RWPE1 (cell line): ENCODE measurements around the gene BMF.
"Not testable (repeated sequence)": the region's sequence is repeated elsewhere in the genome, so short reads cannot be mapped to it uniquely, and the experiment has no call there.

ENCODE experiments used
- CTCF ChIA-PET: fragments of 350-600 bp; sonication (Branson Sonifier 250); formaldehyde crosslinking; extraction: SDS; loops from one replicate; lab custom pipeline; 2021; lab: Yijun Ruan, JAX
- POLR2A ChIA-PET: fragments of 400-600 bp; formaldehyde crosslinking; extraction: SDS; loops from one replicate; lab custom pipeline; 2020; ENCODE audit warnings: antibody characterized with exemption; ENCODE audit not compliant: low non-redundant PET; lab: Yijun Ruan, JAX
- DNase-seq: peaks from one replicate; pipeline ENCODE4 v3.0.0; 2012; ENCODE audit warnings: low spot score
- H3K27ac ChIP-seq: fragments of 450-650 bp; 2 replicates; pipeline ENCODE4 v1.5.1; 2017
- CTCF ChIP-seq: fragments of 450-650 bp; conservative IDR thresholded peaks from 2 replicates; pipeline ENCODE4 v1.5.1; 2017; ENCODE audit warnings: low read depth, mild to moderate bottlenecking

BMF gene

GRCh38 chr15:40081691-40082194 lies 26.9 kb downstream of the BMF start:
- ChIA-PET POLR2A (no interaction called here), CTCF (interaction anchor here (0.6 to 1.0 kb wide), 3 partner anchors 19 to 167 kb away, joined by 3 to 7 read pairs (median 4); no protein-coding TSS in a partner anchor)
- no peak overlapping the region for H3K27ac ChIP-seq
- no peak for DNase-seq
- no peak for TF ChIP-seq CTCF

- no peak for DNase-seq
- no peak overlapping the region for H3K27ac ChIP-seq
- POLR2A ChIA-PET, result no interaction called here
- TF ChIP-seq CTCF, result no peak
- CTCF ChIA-PET, result no interaction called here
Measured at GRCh38 chr15:40080847-40081246, 27.8 kb downstream of the BMF start.

GRCh38 chr15:40080104-40080503 lies 28.6 kb downstream of the BMF start:
- no peak for DNase-seq
- TF ChIP-seq CTCF, result no peak
- ChIA-PET POLR2A (no interaction called here), CTCF (no interaction called here)
- H3K27ac ChIP-seq, result no peak overlapping the region

GRCh38 chr15:40079456-40079855 lies 29.2 kb downstream of the BMF start:
- DNase-seq, result no peak
- CTCF ChIA-PET, result no interaction called here
- H3K27ac ChIP-seq, result no peak overlapping the region
- POLR2A ChIA-PET, result no interaction called here
- TF ChIP-seq CTCF, result no peak

GRCh38 chr15:40075298-40076044 lies 33.2 kb downstream of the BMF start:
- TF ChIP-seq CTCF, result no peak
- ChIA-PET CTCF (interaction anchor here (0.6 to 0.7 kb wide), 2 partner anchors 94 to 108 kb away, joined by 4 read pairs; no protein-coding TSS in a partner anchor), POLR2A (no interaction called here)
- no peak overlapping the region for H3K27ac ChIP-seq
- no peak for DNase-seq

GRCh38 chr15:40074656-40075055 lies 34.0 kb downstream of the BMF start:
- POLR2A ChIA-PET, result not testable (repeated sequence)

GRCh38 chr15:40073716-40074490 lies 34.8 kb downstream of the BMF start:
- CTCF ChIA-PET, result interaction anchor here (0.6 kb wide), 2 partner anchors 18 to 126 kb away, joined by 3 to 5 read pairs; no protein-coding TSS in a partner anchor
- not testable (repeated sequence) for DNase-seq, H3K27ac ChIP-seq
- POLR2A ChIA-PET, result interaction anchor here (0.7 kb wide), 1 partner anchor 1341 kb away, joined by 4 read pairs; no protein-coding TSS in a partner anchor

More at GRCh38 chr15:40074656-40075055, 34.0 kb downstream of the BMF start:
- H3K27ac ChIP-seq, DNase-seq, CTCF ChIA-PET: not testable (repeated sequence)
